Glutamatergic neuron (in vitro differentiated cells): Measurements from ENCODE around the gene GRM1. TPM values are rescaled to one million over a fixed set of nuclear protein-coding genes. Genes with fewer than 3 reads are reported as not detected.

Source experiments
- DNase-seq: peaks from one replicate; pipeline ENCODE4 v3.0.0; 2022
- H3K27ac Mint-ChIP-seq: one replicate; pipeline ENCODE4 v1.8.0; 2020; ENCODE audit warnings: mild to moderate bottlenecking, mixed read lengths, inconsistent platforms; ENCODE audit not compliant: unreplicated experiment
- H3K27me3 Mint-ChIP-seq: one replicate; pipeline ENCODE4 v1.8.0; 2020; ENCODE audit warnings: mild to moderate bottlenecking, moderate library complexity, mixed read lengths, inconsistent platforms; ENCODE audit not compliant: unreplicated experiment
- H3K36me3 Mint-ChIP-seq: one replicate; pipeline ENCODE4 v1.8.0; 2020; ENCODE audit warnings: mild to moderate bottlenecking, mixed read lengths, inconsistent platforms; ENCODE audit not compliant: unreplicated experiment
- H3K4me1 Mint-ChIP-seq: one replicate; pipeline ENCODE4 v1.8.0; 2020; ENCODE audit warnings: mild to moderate bottlenecking, low read depth, mixed read lengths, inconsistent platforms; ENCODE audit not compliant: unreplicated experiment
- H3K4me3 Mint-ChIP-seq: one replicate; pipeline ENCODE4 v1.8.0; 2020; ENCODE audit warnings: mild to moderate bottlenecking, mixed read lengths, inconsistent platforms; ENCODE audit not compliant: unreplicated experiment
- H3K9me3 Mint-ChIP-seq: one replicate; pipeline ENCODE4 v1.8.0; 2020; ENCODE audit warnings: mild to moderate bottlenecking, moderate library complexity, mixed read lengths, inconsistent platforms; ENCODE audit not compliant: unreplicated experiment
- total RNA-seq: library from RNA; stranded (reverse); fragmentation: NEBNext Ultra II Directional; extraction: Animal tissue kit (Norgen Biotek cat#: 25700); gene quantifications from one replicate; pipeline ENCODE4 v1.2.1, GENCODE V29; 2021; ENCODE audit not compliant: unreplicated experiment
- TF ChIP-seq, protein P1 (sequence below): fragments of 200-600 bp; sonication (generic); IDR thresholded peaks from one replicate; pipeline ENCODE4 v1.5.0; 2021; ENCODE audit not compliant: partially characterized antibody, unreplicated experiment

Gene GRM1
- total RNA-seq, 1 donor from 2014 or later = 0.17 TPM

DNA sequence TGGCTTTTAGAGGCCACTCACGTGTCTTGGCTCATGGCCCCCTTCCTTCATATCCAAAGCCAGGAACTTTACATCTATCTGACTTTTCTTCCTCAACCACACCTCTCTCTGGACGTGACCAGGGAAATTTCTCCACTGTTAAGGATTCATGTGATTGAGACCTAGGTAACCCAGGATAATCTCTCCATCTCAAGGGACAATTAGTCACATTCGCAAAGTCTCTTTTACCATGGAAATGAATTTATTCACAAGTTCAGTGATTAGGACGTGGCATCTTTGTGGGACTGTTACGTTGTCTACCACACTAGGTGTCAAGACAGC lies 287.3 kb downstream of the GRM1 start:
- no peaks in the 10 kb centered on the region for H3K4me1 Mint-ChIP-seq
- TF ChIP-seq, protein P1, sequence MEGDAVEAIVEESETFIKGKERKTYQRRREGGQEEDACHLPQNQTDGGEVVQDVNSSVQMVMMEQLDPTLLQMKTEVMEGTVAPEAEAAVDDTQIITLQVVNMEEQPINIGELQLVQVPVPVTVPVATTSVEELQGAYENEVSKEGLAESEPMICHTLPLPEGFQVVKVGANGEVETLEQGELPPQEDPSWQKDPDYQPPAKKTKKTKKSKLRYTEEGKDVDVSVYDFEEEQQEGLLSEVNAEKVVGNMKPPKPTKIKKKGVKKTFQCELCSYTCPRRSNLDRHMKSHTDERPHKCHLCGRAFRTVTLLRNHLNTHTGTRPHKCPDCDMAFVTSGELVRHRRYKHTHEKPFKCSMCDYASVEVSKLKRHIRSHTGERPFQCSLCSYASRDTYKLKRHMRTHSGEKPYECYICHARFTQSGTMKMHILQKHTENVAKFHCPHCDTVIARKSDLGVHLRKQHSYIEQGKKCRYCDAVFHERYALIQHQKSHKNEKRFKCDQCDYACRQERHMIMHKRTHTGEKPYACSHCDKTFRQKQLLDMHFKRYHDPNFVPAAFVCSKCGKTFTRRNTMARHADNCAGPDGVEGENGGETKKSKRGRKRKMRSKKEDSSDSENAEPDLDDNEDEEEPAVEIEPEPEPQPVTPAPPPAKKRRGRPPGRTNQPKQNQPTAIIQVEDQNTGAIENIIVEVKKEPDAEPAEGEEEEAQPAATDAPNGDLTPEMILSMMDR = no peak
- H3K9me3 Mint-ChIP-seq = no peaks in the 10 kb centered on the region
- H3K27ac Mint-ChIP-seq = no peak overlapping the region
- no peak overlapping the region for H3K4me3 Mint-ChIP-seq
- no peaks in the 10 kb centered on the region for H3K36me3 Mint-ChIP-seq
- no peak for DNase-seq
- H3K27me3 Mint-ChIP-seq = peaks cover 2% of the 10 kb centered on the region

DNA sequence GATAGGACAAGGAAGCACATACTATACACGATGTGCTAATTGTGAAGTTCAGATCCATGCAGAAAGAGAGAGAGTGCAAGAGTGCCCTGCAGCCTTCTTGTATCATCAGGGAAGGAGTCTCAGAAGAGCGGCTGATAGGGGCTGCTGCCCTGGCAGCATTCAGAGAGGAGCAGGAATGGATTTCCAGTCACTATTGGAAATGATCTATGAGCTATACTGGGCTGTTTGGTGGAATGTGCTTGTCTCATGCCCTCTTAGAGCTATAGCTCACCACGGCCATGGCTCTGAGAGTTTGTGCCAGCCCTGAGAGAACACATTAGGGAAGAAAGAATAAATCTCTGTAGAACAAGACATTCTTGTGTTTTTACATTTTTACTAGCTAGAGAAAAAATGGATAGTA lies 302.2 kb downstream of the GRM1 start:
- no peak overlapping the region for H3K27ac Mint-ChIP-seq
- no peak for DNase-seq
- no peaks in the 10 kb centered on the region for H3K27me3 Mint-ChIP-seq
- no peaks in the 10 kb centered on the region for H3K9me3 Mint-ChIP-seq
- no peaks in the 10 kb centered on the region for H3K4me1 Mint-ChIP-seq
- H3K36me3 Mint-ChIP-seq = no peaks in the 10 kb centered on the region
- TF ChIP-seq, protein P1 = no peak
- H3K4me3 Mint-ChIP-seq = no peak overlapping the region

DNA sequence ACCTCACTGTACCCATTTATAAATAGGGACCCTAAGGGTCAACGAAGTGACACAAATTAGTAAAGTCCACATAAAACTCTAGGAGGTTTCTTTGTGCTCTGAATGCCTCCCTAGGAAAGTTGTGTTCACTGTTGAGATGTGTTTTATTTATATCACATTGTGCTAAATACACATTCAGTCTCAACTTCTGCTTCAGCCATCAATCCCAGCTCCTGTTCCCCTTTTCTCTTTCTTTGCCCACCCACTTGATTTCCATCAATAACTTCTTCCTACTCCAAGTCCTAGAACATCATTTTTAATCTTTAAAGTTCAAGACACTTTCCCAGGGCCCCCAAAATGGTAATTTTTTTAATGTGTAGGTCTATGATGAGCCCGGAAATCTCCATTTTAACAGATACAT lies 306.5 kb downstream of the GRM1 start:
- TF ChIP-seq, protein P1 = no peak
- no peaks in the 10 kb centered on the region for H3K4me1 Mint-ChIP-seq
- no peaks in the 10 kb centered on the region for H3K9me3 Mint-ChIP-seq
- no peak overlapping the region for H3K4me3 Mint-ChIP-seq
- no peaks in the 10 kb centered on the region for H3K27me3 Mint-ChIP-seq
- H3K36me3 Mint-ChIP-seq = no peaks in the 10 kb centered on the region
- no peak overlapping the region for H3K27ac Mint-ChIP-seq
- DNase-seq = no peak

DNA sequence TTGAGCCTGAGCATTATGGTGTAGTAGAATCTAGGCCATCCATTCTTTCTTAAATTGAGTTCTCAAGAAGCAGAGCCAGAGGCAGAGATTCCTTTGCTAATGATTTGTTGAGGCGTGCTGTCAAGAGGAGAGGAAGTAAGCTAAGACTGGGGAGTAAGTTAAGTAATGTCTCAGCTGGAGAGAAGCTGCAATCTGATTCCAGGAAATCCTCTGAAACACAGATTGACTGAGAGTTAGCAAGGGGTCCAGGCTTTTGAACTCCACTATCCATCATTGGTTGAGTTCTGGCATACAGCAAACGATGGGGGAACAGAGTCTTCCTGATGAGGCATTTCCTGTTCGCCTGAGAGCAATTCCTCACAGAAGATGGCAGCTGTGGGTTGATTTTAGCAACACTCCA lies 307.3 kb downstream of the GRM1 start:
- Mint-ChIP-seq H3K36me3 (no peaks in the 10 kb centered on the region), H3K27me3 (no peaks in the 10 kb centered on the region), H3K4me1 (no peaks in the 10 kb centered on the region), H3K9me3 (no peaks in the 10 kb centered on the region), H3K27ac (no peak overlapping the region), H3K4me3 (no peak overlapping the region)
- no peak for DNase-seq
- TF ChIP-seq, protein P1 = no peak

DNA sequence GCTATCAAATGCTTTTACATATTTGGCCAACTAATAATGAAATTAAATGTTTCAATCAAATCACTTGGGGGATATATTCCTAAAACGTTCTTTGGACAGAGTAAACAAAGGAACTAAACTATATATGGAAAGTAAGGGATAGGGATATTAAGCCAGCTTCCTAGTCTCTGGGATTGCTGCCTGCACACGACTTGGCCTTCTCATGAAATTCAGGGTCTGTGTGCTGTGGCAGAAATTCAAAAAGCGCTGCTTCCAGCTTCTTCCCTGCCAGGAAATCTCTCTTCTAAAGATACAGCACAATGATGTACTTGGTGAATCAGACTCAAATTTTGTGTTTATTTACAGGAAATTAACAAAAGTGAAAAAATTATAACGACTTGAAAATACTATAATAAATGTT lies 308.5 kb downstream of the GRM1 start:
- Mint-ChIP-seq H3K4me3 (no peak overlapping the region), H3K36me3 (no peaks in the 10 kb centered on the region), H3K9me3 (no peaks in the 10 kb centered on the region), H3K4me1 (no peaks in the 10 kb centered on the region), H3K27me3 (no peaks in the 10 kb centered on the region), H3K27ac (no peak overlapping the region)
- DNase-seq = no peak
- TF ChIP-seq, protein P1 = no peak
